HepG2 (cell line): ENCODE data around the gene SPACDR. TPM values are rescaled to one million over a fixed set of nuclear protein-coding genes. Genes with fewer than 3 reads are reported as not detected.

Experiments
- GABPA ChIP-seq, 2 experiments: IDR thresholded peaks; 2 replicates each; pipeline ENCODE4 v1.6.1; 2011 to 2016; ENCODE audit warnings: low read depth in 2 of 2, low read length in 1 of 2, missing biosample characterization in 1 of 2, missing genetic modification characterization in 1 of 2
- MAFF ChIP-seq: IDR thresholded peaks from 2 replicates; pipeline ENCODE4 v1.6.1; 2011; ENCODE audit warnings: low read depth, low read length, improper control_type of control experiment
- MED8 ChIP-seq: sonication (generic); formaldehyde crosslinking; IDR thresholded peaks from 2 replicates; pipeline ENCODE4 v1.8.1; 2023; ENCODE audit warnings: mild to moderate bottlenecking, missing genetic modification reagents; ENCODE audit not compliant: insufficient replicate concordance
- NFYC ChIP-seq: IDR thresholded peaks from 2 replicates; pipeline ENCODE4 v1.6.1; 2016; ENCODE audit warnings: missing genetic modification reagents, missing compliant biosample characterization
- SETDB1 ChIP-seq: sonication (generic); formaldehyde crosslinking; IDR thresholded peaks from 2 replicates; pipeline ENCODE4 v1.5.1; 2020; ENCODE audit warnings: missing genetic modification reagents, mild to moderate bottlenecking, borderline replicate concordance
- ZBTB7B ChIP-seq: sonication (generic); formaldehyde crosslinking; IDR thresholded peaks from 2 replicates; pipeline ENCODE4 v1.4.0; 2020; ENCODE audit warnings: missing genetic modification reagents
- ZNF282 ChIP-seq: fragments of 450-650 bp; IDR thresholded peaks from 2 replicates; pipeline ENCODE4 v1.6.1; 2018; ENCODE audit not compliant: partially characterized antibody
- ZNF326 ChIP-seq: sonication (generic); formaldehyde crosslinking; IDR thresholded peaks from 2 replicates; pipeline ENCODE4 v1.4.0; 2020; ENCODE audit warnings: missing genetic modification reagents, borderline replicate concordance
- ZNF616 ChIP-seq: sonication (generic); formaldehyde crosslinking; IDR thresholded peaks from 2 replicates; pipeline ENCODE4 v1.5.0; 2020; ENCODE audit warnings: low read depth, mild to moderate bottlenecking, missing genetic modification reagents
- polyA plus RNA-seq, 8 experiments: library from polyadenylated mRNA; depleted of rRNA in 3 of 8; stranded (reverse) in 7 of 8; unstranded in 1 of 8; fragments of >200 nt; fragmentation: Illumina TruSeq in 4 of 8; extraction: Trizol in 4 of 8; gene quantifications; 2 replicates each; pipeline versions ENCODE4 v1.2.1 to v1.2.3, GENCODE V29; 2011 to 2016; ENCODE audit warnings: low read depth in 4 of 8, missing spikeins in 1 of 8, mixed read lengths in 1 of 8; ENCODE audit not compliant: insufficient read depth in 1 of 8
- total RNA-seq, 5 experiments: library from RNA; depleted of rRNA; stranded (reverse); fragments of >200 nt; fragmentation: Illumina TruSeq; extraction: Trizol; gene quantifications; 2 replicates each; pipeline ENCODE4 v1.2.3, GENCODE V29; 2016; ENCODE audit warnings: low read depth in 1 of 5
- TF ChIP-seq, protein P1 (sequence below): sonication (generic); IDR thresholded peaks from 2 replicates; pipeline ENCODE4 v1.6.1; 2016; ENCODE audit warnings: low read depth, borderline replicate concordance
- TF ChIP-seq, protein P2 (sequence below): sonication (generic); formaldehyde crosslinking; IDR thresholded peaks from 2 replicates; pipeline ENCODE4 v1.5.1; 2020; ENCODE audit warnings: mild to moderate bottlenecking, missing genetic modification reagents, borderline replicate concordance
- TF ChIP-seq, protein P3 (sequence below): sonication (generic); formaldehyde crosslinking; IDR thresholded peaks from 2 replicates; pipeline ENCODE4 v1.4.0; 2020; ENCODE audit warnings: low read depth, missing genetic modification reagents
- TF ChIP-seq, protein P4 (sequence below): fragments of 450-650 bp; IDR thresholded peaks from 2 replicates; pipeline ENCODE4 v1.6.1; 2017; ENCODE audit warnings: mild to moderate bottlenecking
- TF ChIP-seq, protein P5 (sequence below): IDR thresholded peaks from 2 replicates; pipeline ENCODE4 v1.4.0; 2020; ENCODE audit warnings: mild to moderate bottlenecking, missing genetic modification reagents

The SPACDR gene
- total and polyA plus RNA-seq, 2 of the 13 experiments (the other 11 are each of a cell fraction or from before 2014, with no cell fraction given), result 0.41 TPM; not detected in 1

DNA sequence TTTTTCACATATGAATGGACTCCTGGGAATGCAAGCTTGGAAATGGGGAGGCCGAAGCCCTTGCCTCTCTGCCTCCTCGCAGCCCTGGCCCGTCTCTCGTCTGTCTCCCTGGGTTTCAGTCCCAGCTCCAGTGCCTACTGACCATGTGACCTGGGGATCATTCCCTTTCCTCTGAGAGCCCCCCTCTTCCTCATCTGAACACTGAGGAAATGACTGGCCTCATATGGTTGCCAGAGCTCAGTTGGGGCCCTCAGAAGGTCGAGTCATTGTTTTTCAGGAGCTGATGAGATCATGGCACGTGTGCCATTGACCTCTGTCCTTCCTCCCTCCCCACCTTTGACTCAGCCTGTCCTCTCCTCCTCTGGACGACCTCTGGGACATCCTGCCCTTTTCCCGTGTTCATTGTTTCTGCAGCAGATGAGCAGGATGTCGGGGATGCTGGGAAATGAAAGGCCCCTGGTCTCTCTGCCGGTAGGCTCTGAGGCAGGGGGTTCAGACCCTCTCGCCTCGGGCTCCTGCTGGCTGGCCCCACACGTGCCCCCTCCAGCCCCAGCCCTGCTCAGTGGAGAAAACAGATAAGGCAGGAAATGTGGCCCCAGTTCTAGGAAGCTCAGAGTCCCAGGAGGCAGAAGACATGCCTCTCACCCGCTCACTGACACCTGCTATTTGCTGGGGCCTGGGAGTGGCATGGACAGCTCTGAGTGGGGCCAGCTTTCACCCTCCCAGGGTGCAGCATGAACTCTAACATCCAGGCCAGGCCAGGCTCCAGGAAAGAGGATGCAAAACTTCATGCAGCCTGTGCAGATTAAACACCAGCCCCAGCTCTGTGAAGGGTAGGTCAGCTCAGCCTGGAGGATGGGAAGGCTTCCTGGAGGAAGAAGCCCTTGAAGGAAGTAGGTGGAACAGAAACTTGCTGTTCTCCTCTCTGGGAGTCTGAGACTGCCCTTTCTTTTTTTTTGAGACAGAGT is 19.5 kb downstream of the SPACDR start (continued):
- TF ChIP-seq, protein P1, sequence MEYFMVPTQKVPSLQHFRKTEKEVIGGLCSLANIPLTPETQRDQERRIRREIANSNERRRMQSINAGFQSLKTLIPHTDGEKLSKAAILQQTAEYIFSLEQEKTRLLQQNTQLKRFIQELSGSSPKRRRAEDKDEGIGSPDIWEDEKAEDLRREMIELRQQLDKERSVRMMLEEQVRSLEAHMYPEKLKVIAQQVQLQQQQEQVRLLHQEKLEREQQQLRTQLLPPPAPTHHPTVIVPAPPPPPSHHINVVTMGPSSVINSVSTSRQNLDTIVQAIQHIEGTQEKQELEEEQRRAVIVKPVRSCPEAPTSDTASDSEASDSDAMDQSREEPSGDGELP, result peak; percentile 80; the same call in 1 of the 2 replicates
- TF ChIP-seq GABPA (IDR thresholded peaks at IDR 0.05; ENCODE audit: low read depth, low read length) (no peak), GABPA (CRISPR knock-in tag; IDR thresholded peaks at IDR 0.05; ENCODE audit: low read depth) (peak; percentile 59), MED8 (CRISPR knock-in tag) (peak; percentile 62), ZNF616 (CRISPR knock-in tag) (no peak), ZBTB7B (peak; percentile 62; the same call in 1 of the 2 replicates), NFYC (CRISPR knock-in tag) (no peak; the same call in 1 of the 2 replicates), MAFF (peak; percentile 52; the same call in 1 of the 2 replicates), ZNF282 (no peak), ZNF326 (CRISPR knock-in tag) (no peak), SETDB1 (CRISPR knock-in tag) (no peak)
- TF ChIP-seq, protein P2, sequence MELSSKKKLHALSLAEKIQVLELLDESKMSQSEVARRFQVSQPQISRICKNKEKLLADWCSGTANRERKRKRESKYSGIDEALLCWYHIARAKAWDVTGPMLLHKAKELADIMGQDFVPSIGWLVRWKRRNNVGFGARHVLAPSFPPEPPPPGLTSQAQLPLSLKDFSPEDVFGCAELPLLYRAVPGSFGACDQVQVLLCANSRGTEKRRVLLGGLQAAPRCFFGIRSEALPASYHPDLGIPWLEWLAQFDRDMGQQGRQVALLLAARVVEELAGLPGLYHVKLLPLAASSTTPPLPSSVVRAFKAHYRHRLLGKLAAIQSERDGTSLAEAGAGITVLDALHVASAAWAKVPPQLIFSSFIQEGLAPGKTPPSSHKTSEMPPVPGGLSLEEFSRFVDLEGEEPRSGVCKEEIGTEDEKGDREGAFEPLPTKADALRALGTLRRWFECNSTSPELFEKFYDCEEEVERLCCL (CRISPR knock-in tag), result no peak
- TF ChIP-seq, protein P3, sequence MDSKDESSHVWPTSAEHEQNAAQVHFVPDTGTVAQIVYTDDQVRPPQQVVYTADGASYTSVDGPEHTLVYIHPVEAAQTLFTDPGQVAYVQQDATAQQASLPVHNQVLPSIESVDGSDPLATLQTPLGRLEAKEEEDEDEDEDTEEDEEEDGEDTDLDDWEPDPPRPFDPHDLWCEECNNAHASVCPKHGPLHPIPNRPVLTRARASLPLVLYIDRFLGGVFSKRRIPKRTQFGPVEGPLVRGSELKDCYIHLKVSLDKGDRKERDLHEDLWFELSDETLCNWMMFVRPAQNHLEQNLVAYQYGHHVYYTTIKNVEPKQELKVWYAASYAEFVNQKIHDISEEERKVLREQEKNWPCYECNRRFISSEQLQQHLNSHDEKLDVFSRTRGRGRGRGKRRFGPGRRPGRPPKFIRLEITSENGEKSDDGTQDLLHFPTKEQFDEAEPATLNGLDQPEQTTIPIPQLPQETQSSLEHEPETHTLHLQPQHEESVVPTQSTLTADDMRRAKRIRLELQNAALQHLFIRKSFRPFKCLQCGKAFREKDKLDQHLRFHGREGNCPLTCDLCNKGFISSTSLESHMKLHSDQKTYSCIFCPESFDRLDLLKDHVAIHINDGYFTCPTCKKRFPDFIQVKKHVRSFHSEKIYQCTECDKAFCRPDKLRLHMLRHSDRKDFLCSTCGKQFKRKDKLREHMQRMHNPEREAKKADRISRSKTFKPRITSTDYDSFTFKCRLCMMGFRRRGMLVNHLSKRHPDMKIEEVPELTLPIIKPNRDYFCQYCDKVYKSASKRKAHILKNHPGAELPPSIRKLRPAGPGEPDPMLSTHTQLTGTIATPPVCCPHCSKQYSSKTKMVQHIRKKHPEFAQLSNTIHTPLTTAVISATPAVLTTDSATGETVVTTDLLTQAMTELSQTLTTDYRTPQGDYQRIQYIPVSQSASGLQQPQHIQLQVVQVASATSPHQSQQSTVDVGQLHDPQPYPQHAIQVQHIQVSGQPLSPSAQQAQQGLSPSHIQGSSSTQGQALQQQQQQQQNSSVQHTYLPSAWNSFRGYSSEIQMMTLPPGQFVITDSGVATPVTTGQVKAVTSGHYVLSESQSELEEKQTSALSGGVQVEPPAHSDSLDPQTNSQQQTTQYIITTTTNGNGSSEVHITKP (CRISPR knock-in tag), result no peak
- TF ChIP-seq, protein P4, sequence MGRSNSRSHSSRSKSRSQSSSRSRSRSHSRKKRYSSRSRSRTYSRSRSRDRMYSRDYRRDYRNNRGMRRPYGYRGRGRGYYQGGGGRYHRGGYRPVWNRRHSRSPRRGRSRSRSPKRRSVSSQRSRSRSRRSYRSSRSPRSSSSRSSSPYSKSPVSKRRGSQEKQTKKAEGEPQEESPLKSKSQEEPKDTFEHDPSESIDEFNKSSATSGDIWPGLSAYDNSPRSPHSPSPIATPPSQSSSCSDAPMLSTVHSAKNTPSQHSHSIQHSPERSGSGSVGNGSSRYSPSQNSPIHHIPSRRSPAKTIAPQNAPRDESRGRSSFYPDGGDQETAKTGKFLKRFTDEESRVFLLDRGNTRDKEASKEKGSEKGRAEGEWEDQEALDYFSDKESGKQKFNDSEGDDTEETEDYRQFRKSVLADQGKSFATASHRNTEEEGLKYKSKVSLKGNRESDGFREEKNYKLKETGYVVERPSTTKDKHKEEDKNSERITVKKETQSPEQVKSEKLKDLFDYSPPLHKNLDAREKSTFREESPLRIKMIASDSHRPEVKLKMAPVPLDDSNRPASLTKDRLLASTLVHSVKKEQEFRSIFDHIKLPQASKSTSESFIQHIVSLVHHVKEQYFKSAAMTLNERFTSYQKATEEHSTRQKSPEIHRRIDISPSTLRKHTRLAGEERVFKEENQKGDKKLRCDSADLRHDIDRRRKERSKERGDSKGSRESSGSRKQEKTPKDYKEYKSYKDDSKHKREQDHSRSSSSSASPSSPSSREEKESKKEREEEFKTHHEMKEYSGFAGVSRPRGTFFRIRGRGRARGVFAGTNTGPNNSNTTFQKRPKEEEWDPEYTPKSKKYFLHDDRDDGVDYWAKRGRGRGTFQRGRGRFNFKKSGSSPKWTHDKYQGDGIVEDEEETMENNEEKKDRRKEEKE, result no peak
- TF ChIP-seq, protein P5, sequence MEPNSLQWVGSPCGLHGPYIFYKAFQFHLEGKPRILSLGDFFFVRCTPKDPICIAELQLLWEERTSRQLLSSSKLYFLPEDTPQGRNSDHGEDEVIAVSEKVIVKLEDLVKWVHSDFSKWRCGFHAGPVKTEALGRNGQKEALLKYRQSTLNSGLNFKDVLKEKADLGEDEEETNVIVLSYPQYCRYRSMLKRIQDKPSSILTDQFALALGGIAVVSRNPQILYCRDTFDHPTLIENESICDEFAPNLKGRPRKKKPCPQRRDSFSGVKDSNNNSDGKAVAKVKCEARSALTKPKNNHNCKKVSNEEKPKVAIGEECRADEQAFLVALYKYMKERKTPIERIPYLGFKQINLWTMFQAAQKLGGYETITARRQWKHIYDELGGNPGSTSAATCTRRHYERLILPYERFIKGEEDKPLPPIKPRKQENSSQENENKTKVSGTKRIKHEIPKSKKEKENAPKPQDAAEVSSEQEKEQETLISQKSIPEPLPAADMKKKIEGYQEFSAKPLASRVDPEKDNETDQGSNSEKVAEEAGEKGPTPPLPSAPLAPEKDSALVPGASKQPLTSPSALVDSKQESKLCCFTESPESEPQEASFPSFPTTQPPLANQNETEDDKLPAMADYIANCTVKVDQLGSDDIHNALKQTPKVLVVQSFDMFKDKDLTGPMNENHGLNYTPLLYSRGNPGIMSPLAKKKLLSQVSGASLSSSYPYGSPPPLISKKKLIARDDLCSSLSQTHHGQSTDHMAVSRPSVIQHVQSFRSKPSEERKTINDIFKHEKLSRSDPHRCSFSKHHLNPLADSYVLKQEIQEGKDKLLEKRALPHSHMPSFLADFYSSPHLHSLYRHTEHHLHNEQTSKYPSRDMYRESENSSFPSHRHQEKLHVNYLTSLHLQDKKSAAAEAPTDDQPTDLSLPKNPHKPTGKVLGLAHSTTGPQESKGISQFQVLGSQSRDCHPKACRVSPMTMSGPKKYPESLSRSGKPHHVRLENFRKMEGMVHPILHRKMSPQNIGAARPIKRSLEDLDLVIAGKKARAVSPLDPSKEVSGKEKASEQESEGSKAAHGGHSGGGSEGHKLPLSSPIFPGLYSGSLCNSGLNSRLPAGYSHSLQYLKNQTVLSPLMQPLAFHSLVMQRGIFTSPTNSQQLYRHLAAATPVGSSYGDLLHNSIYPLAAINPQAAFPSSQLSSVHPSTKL (CRISPR knock-in tag), result peak; percentile 91
